H9 (cell line): Measurements from ENCODE around the gene IGSF9. TPM values are rescaled to one million over a fixed set of nuclear protein-coding genes. Genes with fewer than 3 reads are reported as not detected.

Source experiments
- DNase-seq: peaks from one replicate; pipeline ENCODE4 v3.0.0-alpha.2; 2017
- H2AFZ ChIP-seq: one replicate; pipeline ENCODE4 v1.6.1; 2013; ENCODE audit warnings: mild to moderate bottlenecking, low read length, control low read depth, moderate library complexity
- H2AK5ac ChIP-seq: 2 replicates; pipeline ENCODE4 v1.6.1; 2013; ENCODE audit warnings: low read length, control low read depth, mixed read lengths; ENCODE audit not compliant: insufficient read length
- H2BK120ac ChIP-seq: one replicate; pipeline ENCODE4 v1.6.1; 2013; ENCODE audit warnings: low read depth, mild to moderate bottlenecking, low read length, control low read depth, inconsistent platforms; ENCODE audit not compliant: poor library complexity, severe bottlenecking
- H2BK12ac ChIP-seq: 2 replicates; pipeline ENCODE4 v1.6.1; 2013; ENCODE audit warnings: low read length, control low read depth, mixed read lengths, low read depth; ENCODE audit not compliant: insufficient read length
- H2BK15ac ChIP-seq: 2 replicates; pipeline ENCODE4 v1.6.1; 2013; ENCODE audit warnings: low read depth, low read length, control low read depth
- H2BK20ac ChIP-seq: one replicate; pipeline ENCODE4 v1.6.1; 2013; ENCODE audit warnings: low read depth, mild to moderate bottlenecking, low read length, control low read depth, inconsistent platforms; ENCODE audit not compliant: poor library complexity, severe bottlenecking
- H2BK5ac ChIP-seq: 2 replicates; pipeline ENCODE4 v1.6.1; 2013; ENCODE audit warnings: low read length, control low read depth, mixed read lengths; ENCODE audit not compliant: insufficient read length
- H3K14ac ChIP-seq: 2 replicates; pipeline ENCODE4 v1.6.1; 2013; ENCODE audit warnings: low read length, control low read depth; ENCODE audit not compliant: insufficient read depth
- H3K18ac ChIP-seq: 2 replicates; pipeline ENCODE4 v1.6.1; 2013; ENCODE audit warnings: low read depth, mild to moderate bottlenecking, mixed read lengths, low read length, control low read depth; ENCODE audit not compliant: insufficient read length
- H3K23ac ChIP-seq: 2 replicates; pipeline ENCODE4 v1.6.1; 2013; ENCODE audit warnings: low read length, control low read depth, mixed read lengths, low read depth; ENCODE audit not compliant: insufficient read length
- H3K23me2 ChIP-seq: 2 replicates; pipeline ENCODE4 v1.6.1; 2013; ENCODE audit warnings: low read depth, mild to moderate bottlenecking, mixed read lengths, low read length, control low read depth; ENCODE audit not compliant: insufficient read length, poor library complexity, severe bottlenecking
- H3K27ac ChIP-seq: 2 replicates; pipeline ENCODE4 v1.5.1; 2013; ENCODE audit warnings: low read length, control low read depth, mixed read lengths, low read depth; ENCODE audit not compliant: insufficient read length
- H3K27me3 ChIP-seq: 2 replicates; pipeline ENCODE4 v1.6.1; 2013; ENCODE audit warnings: low read length, control low read depth, inconsistent platforms; ENCODE audit not compliant: insufficient read depth
- H3K4ac ChIP-seq: 2 replicates; pipeline ENCODE4 v1.6.1; 2013; ENCODE audit warnings: low read depth, mild to moderate bottlenecking, control low read depth, inconsistent platforms, low read length, moderate library complexity
- H3K4me1 ChIP-seq: 2 replicates; pipeline ENCODE4 v1.6.1; 2013; ENCODE audit warnings: low read length, control low read depth, inconsistent platforms; ENCODE audit not compliant: insufficient read depth
- H3K4me2 ChIP-seq: 2 replicates; pipeline ENCODE4 v1.6.1; 2013; ENCODE audit warnings: low read length, control low read depth, mixed read lengths; ENCODE audit not compliant: insufficient read length, insufficient read depth
- H3K56ac ChIP-seq: 2 replicates; pipeline ENCODE4 v1.6.1; 2013; ENCODE audit warnings: low read depth, mild to moderate bottlenecking, mixed read lengths, low read length, control low read depth; ENCODE audit not compliant: insufficient read length
- H3K79me1 ChIP-seq: 2 replicates; pipeline ENCODE4 v1.6.1; 2013; ENCODE audit warnings: low read depth, mild to moderate bottlenecking, moderate library complexity, low read length, control low read depth, inconsistent platforms; ENCODE audit not compliant: insufficient read depth, poor library complexity, severe bottlenecking
- H3K79me2 ChIP-seq: 2 replicates; pipeline ENCODE4 v1.6.1; 2013; ENCODE audit warnings: low read length, control low read depth, inconsistent platforms; ENCODE audit not compliant: insufficient read depth
- H3K9ac ChIP-seq: 2 replicates; pipeline ENCODE4 v1.6.1; 2013; ENCODE audit warnings: low read length, control low read depth, mixed read lengths; ENCODE audit not compliant: insufficient read length; ENCODE audit errors: extremely low read depth
- H3K9me3 ChIP-seq: one replicate; pipeline ENCODE4 v1.6.1; 2013; ENCODE audit warnings: low read depth, low read length, inconsistent platforms; ENCODE audit not compliant: control insufficient read depth
- H3T11ph ChIP-seq: one replicate; pipeline ENCODE4 v1.6.1; 2013; ENCODE audit warnings: mild to moderate bottlenecking, low read length, control low read depth, inconsistent platforms
- H4K20me1 ChIP-seq: one replicate; pipeline ENCODE4 v1.6.1; 2013; ENCODE audit not compliant: control insufficient read depth, insufficient read length, insufficient read depth
- H4K5ac ChIP-seq: 2 replicates; pipeline ENCODE4 v1.6.1; 2013; ENCODE audit warnings: low read depth, mild to moderate bottlenecking, mixed read lengths, low read length, control low read depth; ENCODE audit not compliant: insufficient read length
- H4K8ac ChIP-seq: replicated peaks from 2 replicates; pipeline ENCODE4 v1.6.1; 2013; ENCODE audit warnings: low read length, control low read depth, mixed read lengths, low read depth; ENCODE audit not compliant: insufficient read length
- H4K91ac ChIP-seq: 2 replicates; pipeline ENCODE4 v1.6.1; 2013; ENCODE audit warnings: low read depth, mild to moderate bottlenecking, moderate library complexity, mixed read lengths, low read length, control low read depth; ENCODE audit not compliant: insufficient read length
- H3K27ac Mint-ChIP-seq, 3 experiments: 2 replicates in 2 of 3; 3 replicates in 1 of 3; pipeline ENCODE4 v1.8.0; 2020 to 2021; ENCODE audit warnings: mixed read lengths in 3 of 3, mild to moderate bottlenecking in 1 of 3, moderate library complexity in 1 of 3
- H3K27me3 Mint-ChIP-seq: 2 replicates; pipeline ENCODE4 v1.8.0; 2021; ENCODE audit warnings: low read depth, mild to moderate bottlenecking, moderate library complexity, mixed read lengths
- H3K36me3 Mint-ChIP-seq, 3 experiments: 2 replicates in 2 of 3; 3 replicates in 1 of 3; pipeline ENCODE4 v1.8.0; 2020 to 2021; ENCODE audit warnings: low read depth in 3 of 3, mixed read lengths in 3 of 3; ENCODE audit not compliant: insufficient read depth in 1 of 3
- H3K4me1 Mint-ChIP-seq, 2 experiments: 2 replicates each; pipeline ENCODE4 v1.8.0; 2020; ENCODE audit warnings: mixed read lengths in 2 of 2
- H3K4me3 Mint-ChIP-seq, 2 experiments: 2 replicates in 1 of 2; 3 replicates in 1 of 2; pipeline ENCODE4 v1.8.0; 2020 to 2021; ENCODE audit warnings: mild to moderate bottlenecking in 2 of 2, mixed read lengths in 2 of 2, moderate library complexity in 1 of 2
- H3K9me3 Mint-ChIP-seq, 2 experiments: 2 replicates in 1 of 2; 3 replicates in 1 of 2; pipeline ENCODE4 v1.8.0; 2020; ENCODE audit warnings: mild to moderate bottlenecking in 2 of 2, mixed read lengths in 2 of 2, moderate library complexity in 1 of 2
- CTCF ChIP-seq: fragments of 200-600 bp; sonication (generic); conservative IDR thresholded peaks from 3 replicates; pipeline ENCODE4 v1.8.0; 2021; ENCODE audit warnings: antibody characterized with exemption, mild to moderate bottlenecking
- WGBS: extraction: QIAGEN DNeasy Blood & Tissue Kit; methylation state at CpG from one replicate; pipeline ENCODE4 v1.1.7; 2013; ENCODE audit warnings: missing lambda C conversion rate, low lambda C conversion rate, mixed read lengths; ENCODE audit not compliant: insufficient read length; ENCODE audit errors: extremely low coverage; 5-methylcytosine and 5-hydroxymethylcytosine counted together
- total RNA-seq: library from RNA; stranded (reverse); gene quantifications from 2 replicates; pipeline ENCODE4 v1.2.1, GENCODE V29; 2021

IGSF9 gene
- total RNA-seq, 1 experiment from 2014 or later = 11.3 TPM

GRCh38 chr1:159973350-159973940, 28.0 kb upstream of the IGSF9 start:
- no CpG with 5 or more reads among the region's 6 CpGs for WGBS
- Mint-ChIP-seq H3K27ac (no peak overlapping the region), H3K4me1 (peaks cover 0 to 7% of the 10 kb centered on the region in 2 experiments; a peak in 1 of 4 replicates), H3K9me3 (no peaks in the 10 kb centered on the region), H3K4me3 (no peak overlapping the region), H3K36me3 (no peaks in the 10 kb centered on the region), H3K27me3 (peaks cover 15% of the 10 kb centered on the region)
- Histone ChIP-seq H2BK15ac (no peak overlapping the region), H3K4me2 (no peak overlapping the region), H2BK20ac (no peak overlapping the region), H2BK12ac (no peak overlapping the region), H3K27me3 (no peaks in the 10 kb centered on the region), H3K23ac (no peak overlapping the region), H3K79me1 (no peaks in the 10 kb centered on the region), H3K23me2 (no peaks in the 10 kb centered on the region), H2AFZ (no peak overlapping the region), H4K8ac (no peak overlapping the region), H2BK120ac (no peak overlapping the region), H3T11ph (no peak overlapping the region), H4K20me1 (no peaks in the 10 kb centered on the region), H3K9ac (no peak overlapping the region), H4K91ac (no peak overlapping the region), H3K4ac (no peak overlapping the region), H3K14ac (no peak overlapping the region), H4K5ac (no peak overlapping the region), H3K56ac (no peak overlapping the region), H3K27ac (no peak overlapping the region), H2BK5ac (no peak overlapping the region), H3K4me1 (no peaks in the 10 kb centered on the region), H2AK5ac (no peak overlapping the region), H3K18ac (no peak overlapping the region), H3K9me3 (no peaks in the 10 kb centered on the region), H3K79me2 (no peaks in the 10 kb centered on the region)
- no peak for DNase-seq
- TF ChIP-seq CTCF = no peak
